Ishikawa (cell line): Measurements from ENCODE around the gene COX6B2.

Source experiments
- CEBPB ChIP-seq: IDR thresholded peaks from 2 replicates; pipeline ENCODE4 v1.6.1; 2012
- EGR1 ChIP-seq: IDR thresholded peaks from 2 replicates; pipeline ENCODE4 v1.6.1; 2012
- EP300 ChIP-seq: IDR thresholded peaks from 2 replicates; pipeline ENCODE4 v1.6.1; 2012; ENCODE audit warnings: borderline replicate concordance
- FOXM1 ChIP-seq: IDR thresholded peaks from 2 replicates; pipeline ENCODE4 v1.6.1; 2012; ENCODE audit warnings: low read depth, borderline replicate concordance
- MAX ChIP-seq: IDR thresholded peaks from 2 replicates; pipeline ENCODE4 v1.6.1; 2012
- NFIC ChIP-seq: IDR thresholded peaks from 2 replicates; pipeline ENCODE4 v1.6.1; 2012
- TCF12 ChIP-seq: IDR thresholded peaks from 2 replicates; pipeline ENCODE4 v1.6.1; 2012; ENCODE audit warnings: low read depth
- YY1 ChIP-seq: IDR thresholded peaks from 2 replicates; pipeline ENCODE4 v1.6.1; 2012; ENCODE audit warnings: low read depth
- TF ChIP-seq, protein P1 (sequence below): IDR thresholded peaks from 2 replicates; pipeline ENCODE4 v1.6.1; 2012; ENCODE audit warnings: low read depth, mild to moderate bottlenecking

- no peak for TF ChIP-seq EP300
- no peak for TF ChIP-seq CEBPB
- no peak for TF ChIP-seq TCF12
- no peak for TF ChIP-seq MAX
- TF ChIP-seq, protein P1, sequence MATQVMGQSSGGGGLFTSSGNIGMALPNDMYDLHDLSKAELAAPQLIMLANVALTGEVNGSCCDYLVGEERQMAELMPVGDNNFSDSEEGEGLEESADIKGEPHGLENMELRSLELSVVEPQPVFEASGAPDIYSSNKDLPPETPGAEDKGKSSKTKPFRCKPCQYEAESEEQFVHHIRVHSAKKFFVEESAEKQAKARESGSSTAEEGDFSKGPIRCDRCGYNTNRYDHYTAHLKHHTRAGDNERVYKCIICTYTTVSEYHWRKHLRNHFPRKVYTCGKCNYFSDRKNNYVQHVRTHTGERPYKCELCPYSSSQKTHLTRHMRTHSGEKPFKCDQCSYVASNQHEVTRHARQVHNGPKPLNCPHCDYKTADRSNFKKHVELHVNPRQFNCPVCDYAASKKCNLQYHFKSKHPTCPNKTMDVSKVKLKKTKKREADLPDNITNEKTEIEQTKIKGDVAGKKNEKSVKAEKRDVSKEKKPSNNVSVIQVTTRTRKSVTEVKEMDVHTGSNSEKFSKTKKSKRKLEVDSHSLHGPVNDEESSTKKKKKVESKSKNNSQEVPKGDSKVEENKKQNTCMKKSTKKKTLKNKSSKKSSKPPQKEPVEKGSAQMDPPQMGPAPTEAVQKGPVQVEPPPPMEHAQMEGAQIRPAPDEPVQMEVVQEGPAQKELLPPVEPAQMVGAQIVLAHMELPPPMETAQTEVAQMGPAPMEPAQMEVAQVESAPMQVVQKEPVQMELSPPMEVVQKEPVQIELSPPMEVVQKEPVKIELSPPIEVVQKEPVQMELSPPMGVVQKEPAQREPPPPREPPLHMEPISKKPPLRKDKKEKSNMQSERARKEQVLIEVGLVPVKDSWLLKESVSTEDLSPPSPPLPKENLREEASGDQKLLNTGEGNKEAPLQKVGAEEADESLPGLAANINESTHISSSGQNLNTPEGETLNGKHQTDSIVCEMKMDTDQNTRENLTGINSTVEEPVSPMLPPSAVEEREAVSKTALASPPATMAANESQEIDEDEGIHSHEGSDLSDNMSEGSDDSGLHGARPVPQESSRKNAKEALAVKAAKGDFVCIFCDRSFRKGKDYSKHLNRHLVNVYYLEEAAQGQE, result no peak
- no peak for TF ChIP-seq NFIC
- TF ChIP-seq YY1, result no peak
- no peak for TF ChIP-seq EGR1
- TF ChIP-seq FOXM1, result no peak
Observed at GRCh38 chr19:55304279-55304978, 50.1 kb downstream of the COX6B2 start.
